Adrenal gland (tissue), 12 donors: ENCODE data around the gene DUSP2. TPM values are rescaled to one million over a fixed set of nuclear protein-coding genes. Genes with fewer than 3 reads are reported as not detected.

Experiments
- DNase-seq, 7 donors: peaks; one replicate each; pipeline ENCODE4 v3.0.0-alpha.2; 2019 to 2020
- H3K27ac ChIP-seq, 5 donors: fragments of 200-600 bp; sonication (generic) in 4 of 5; 1 replicate in 3 of 5; 2 replicates in 2 of 5; pipeline versions ENCODE4 v1.5.1 to v1.8.0; 2016 to 2020; ENCODE audit warnings: mild to moderate bottlenecking in 1 of 5
- H3K27me3 ChIP-seq: fragments of 200-600 bp; 2 replicates; pipeline ENCODE4 v1.8.0; 2021
- H3K36me3 ChIP-seq, 2 donors: fragments of 200-600 bp; replicated peaks in 1 of 2; 1 replicate in 1 of 2; 2 replicates in 1 of 2; pipeline versions ENCODE4 v1.5.1 to v1.8.0; 2018 to 2022
- H3K4me1 ChIP-seq, 2 donors: fragments of 200-600 bp; replicated peaks in 1 of 2; 1 replicate in 1 of 2; 2 replicates in 1 of 2; pipeline versions ENCODE4 v1.5.1 to v1.8.0; 2018 to 2021
- H3K4me3 ChIP-seq, 4 donors: fragments of 200-600 bp; sonication (generic) in 3 of 4; one replicate each; pipeline ENCODE4 v1.5.1; 2016 to 2018
- H3K9me3 ChIP-seq, 3 donors: fragments of 200-600 bp; sonication (generic) in 1 of 3; replicated peaks in 1 of 3; 1 replicate in 2 of 3; 2 replicates in 1 of 3; pipeline versions ENCODE4 v1.5.1 to v1.8.0; 2016 to 2021
- POLR2A ChIP-seq, 2 donors: fragments of 450-650 bp; IDR thresholded peaks; one replicate each; pipeline ENCODE4 v1.6.1; 2017; ENCODE audit warnings: antibody characterized with exemption in 2 of 2, mild to moderate bottlenecking in 2 of 2, moderate library complexity in 1 of 2
- WGBS, 4 donors: extraction: QIAGEN DNeasy Blood & Tissue Kit in 2 of 4; methylation state at CpG; one replicate each; pipeline versions ENCODE4 v1.1.5 to v1.1.7; 2013 to 2017; 5-methylcytosine and 5-hydroxymethylcytosine counted together
- intact Hi-C, 2 donors: fragments of 100-400 bp; cut with DNase I; formaldehyde crosslinking; loops; one replicate each; pipeline versions ENCODE4 v1.14.1 to v1.15.0; 2022 to 2023
- polyA plus RNA-seq, 3 donors: library from polyadenylated mRNA; stranded (reverse); fragments of 200-250 nt in 2 of 3; fragments of 350-450 nt in 1 of 3; fragmentation: Illumina TruSeq in 1 of 3; extraction: RNeasy Lipid Tissue Mini Kit (QIAGEN cat#74804) in 1 of 3; gene quantifications; one replicate each; pipeline ENCODE4 v1.2.3, GENCODE V29; 2013 to 2014
- total RNA-seq, 9 donors: library from RNA; depleted of rRNA in 4 of 9; stranded (reverse); fragments of >200 nt in 4 of 9; fragments of 120-200 nt in 1 of 9; fragmentation: NEBNext Ultra II Directional in 1 of 9; extraction: Animal tissue kit (Norgen Biotek cat#: 25700) in 1 of 9; gene quantifications; one replicate each; pipeline versions ENCODE4 v1.1.0 to v1.2.4, GENCODE V29; 2013 to 2023
- TF ChIP-seq, protein P1 (sequence below), 6 experiments: fragments of 450-650 bp in 4 of 6; fragments of 200-600 bp in 2 of 6; sonication (generic) in 1 of 6; IDR thresholded peaks; 1 replicate in 5 of 6; 2 replicates in 1 of 6; pipeline versions ENCODE4 v1.5.1 to v1.8.0; 2016 to 2021; ENCODE audit warnings: antibody characterized with exemption in 6 of 6, mild to moderate bottlenecking in 2 of 6, moderate library complexity in 1 of 6
- donor health status: healthy with polysubstance abuse.
- donor health status: Bipolar disorder and iron deficiency.
- donor health status: DM: yes; HTN: yes; CAD: no.
- donor health status: DM: no; HTN: no; CAD: no.
- donor health status: DM: no; HTN: no; CAD: no.
- donor health status: DM: yes; HTN: yes; CAD: no.

The DUSP2 gene
- total and polyA plus RNA-seq, 12 donors, result 0.48 to 4.7 (median 1.9) TPM

- 72 to 84% (median 82%) methylated on average over 6 to 7 of the region's 7 CpGs for whole genome bisulfite sequencing, 4 donors
- Histone ChIP-seq H3K9me3 (no peaks in the 10 kb centered on the region), H3K36me3 (no peaks in the 10 kb centered on the region), H3K27ac (peak overlapping the region in 2 of 5 donors; percentile 69 to 87), H3K4me3 (no peak overlapping the region), H3K4me1 (peaks cover 0 to 13% of the 10 kb centered on the region in 2 donors), H3K27me3 (peaks cover 4% of the 10 kb centered on the region)
- intact Hi-C loops, result no loop called here
- TF ChIP-seq, protein P1, sequence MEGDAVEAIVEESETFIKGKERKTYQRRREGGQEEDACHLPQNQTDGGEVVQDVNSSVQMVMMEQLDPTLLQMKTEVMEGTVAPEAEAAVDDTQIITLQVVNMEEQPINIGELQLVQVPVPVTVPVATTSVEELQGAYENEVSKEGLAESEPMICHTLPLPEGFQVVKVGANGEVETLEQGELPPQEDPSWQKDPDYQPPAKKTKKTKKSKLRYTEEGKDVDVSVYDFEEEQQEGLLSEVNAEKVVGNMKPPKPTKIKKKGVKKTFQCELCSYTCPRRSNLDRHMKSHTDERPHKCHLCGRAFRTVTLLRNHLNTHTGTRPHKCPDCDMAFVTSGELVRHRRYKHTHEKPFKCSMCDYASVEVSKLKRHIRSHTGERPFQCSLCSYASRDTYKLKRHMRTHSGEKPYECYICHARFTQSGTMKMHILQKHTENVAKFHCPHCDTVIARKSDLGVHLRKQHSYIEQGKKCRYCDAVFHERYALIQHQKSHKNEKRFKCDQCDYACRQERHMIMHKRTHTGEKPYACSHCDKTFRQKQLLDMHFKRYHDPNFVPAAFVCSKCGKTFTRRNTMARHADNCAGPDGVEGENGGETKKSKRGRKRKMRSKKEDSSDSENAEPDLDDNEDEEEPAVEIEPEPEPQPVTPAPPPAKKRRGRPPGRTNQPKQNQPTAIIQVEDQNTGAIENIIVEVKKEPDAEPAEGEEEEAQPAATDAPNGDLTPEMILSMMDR (IDR thresholded peaks at IDR 0.05), result no peak
- DNase-seq, result peak in 4 of 7 donors; percentile 0 to 31 (median 12)
Measured at GRCh38 chr2:96097951-96098823, 47.1 kb downstream of the DUSP2 start.

GRCh38 chr2:96097441-96097840 lies 47.8 kb downstream of the DUSP2 start:
- TF ChIP-seq POLR2A (IDR thresholded peaks at IDR 0.05), result no peak
- TF ChIP-seq, protein P1 (IDR thresholded peaks at IDR 0.05), result no peak
- Histone ChIP-seq H3K27me3 (peaks cover 4% of the 10 kb centered on the region), H3K36me3 (no peaks in the 10 kb centered on the region), H3K9me3 (no peaks in the 10 kb centered on the region), H3K27ac (no peak overlapping the region), H3K4me3 (no peak overlapping the region), H3K4me1 (peaks cover 0 to 13% of the 10 kb centered on the region in 2 donors)
- no peak for DNase-seq
- intact Hi-C loops, result no loop called here
- WGBS, 4 donors, result 86 to 90% (median 88%) methylated on average over 5 of the region's 5 CpGs

GRCh38 chr2:96095116-96095636 lies 50.1 kb downstream of the DUSP2 start:
- Histone ChIP-seq H3K27ac (no peak overlapping the region), H3K27me3 (peaks cover 4% of the 10 kb centered on the region), H3K36me3 (no peaks in the 10 kb centered on the region), H3K4me1 (peaks cover 0 to 13% of the 10 kb centered on the region in 2 donors), H3K9me3 (no peaks in the 10 kb centered on the region), H3K4me3 (no peak overlapping the region)
- TF ChIP-seq, protein P1 (IDR thresholded peaks at IDR 0.05), result no peak
- TF ChIP-seq POLR2A (IDR thresholded peaks at IDR 0.05), result no peak
- DNase-seq, result peak in 2 of 7 donors; percentile 15 to 31
- intact Hi-C loops, result no loop called here
- 75 to 83% (median 79%) methylated on average over 7 of the region's 7 CpGs for WGBS, 4 donors

DNA sequence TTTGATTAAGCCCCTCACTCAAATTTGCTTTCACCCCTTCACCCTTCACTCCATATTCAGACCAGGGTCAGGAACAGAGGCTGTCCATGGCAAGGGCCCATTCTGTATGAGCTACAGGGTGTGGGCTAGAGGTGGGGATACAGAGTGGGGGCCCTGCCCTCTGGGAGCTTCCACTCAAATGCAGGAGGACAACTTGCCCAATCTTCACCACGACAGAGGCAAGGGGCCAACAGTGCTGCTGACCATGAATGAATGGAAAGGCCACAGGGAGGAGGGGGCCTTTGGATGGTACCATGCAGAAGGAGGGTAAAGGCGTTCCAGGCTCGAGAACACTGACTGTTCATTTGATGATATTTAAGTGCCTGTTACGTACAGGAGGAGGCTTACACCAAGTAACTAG lies 51.7 kb downstream of the DUSP2 start:
- Histone ChIP-seq H3K9me3 (no peaks in the 10 kb centered on the region), H3K4me1 (peaks cover 0 to 5% of the 10 kb centered on the region in 2 donors), H3K27me3 (peaks cover 4% of the 10 kb centered on the region), H3K36me3 (no peaks in the 10 kb centered on the region), H3K4me3 (no peak overlapping the region), H3K27ac (no peak overlapping the region)
- DNase-seq, result peak in 1 of 7 donors; percentile 18
- intact Hi-C loops, result no loop called here
- TF ChIP-seq POLR2A (IDR thresholded peaks at IDR 0.05), result no peak
- TF ChIP-seq, protein P1 (IDR thresholded peaks at IDR 0.05), result no peak
- WGBS, 4 donors, result 90 to 98% (median 92%) methylated on average over 4 of the region's 4 CpGs

Other genes with a start within 250 kb of the DUSP2 start
- gene ANKRD36C, start 153.6 kb downstream of the DUSP2 start, total RNA-seq, result 10 to 100 TPM in 6 of 9 donors, 1 to 10 TPM in 3; 3.9 to 55.7 (median 10.9) TPM
- 1 to 10 TPM; 1.2 to 7.4 (median 2.8) TPM for gene ANKRD36C, start 153.6 kb downstream of the DUSP2 start, polyA plus RNA-seq
- 1 to 10 TPM in 6 of 9 donors, under 1 TPM in 3; 0.30 to 2.3 (median 1.4) TPM for gene GPAT2, start 110.5 kb downstream of the DUSP2 start, total RNA-seq
- gene GPAT2, start 110.5 kb downstream of the DUSP2 start, polyA plus RNA-seq, result 1 to 10 TPM in 2 of 3 donors, under 1 TPM in 1; 0.90 to 3.3 (median 1.2) TPM
- gene ADRA2B, start 28.9 kb downstream of the DUSP2 start, total RNA-seq, result 10 to 100 TPM in 1 of 9 donors, 1 to 10 TPM in 7, under 1 TPM in 1; 0.95 to 12.9 (median 3.6) TPM
- 1 to 10 TPM; 1.2 to 5.5 (median 2.0) TPM for gene ADRA2B, start 28.9 kb downstream of the DUSP2 start, polyA plus RNA-seq
- gene ASTL, start 6.9 kb downstream of the DUSP2 start, total RNA-seq, result not detected
- gene ASTL, start 6.9 kb downstream of the DUSP2 start, polyA plus RNA-seq, result not detected
- gene STARD7, start 63.4 kb upstream of the DUSP2 start, total RNA-seq, result 100 to 1,000 TPM; 135 to 209 (median 166) TPM
- gene STARD7, start 63.4 kb upstream of the DUSP2 start, polyA plus RNA-seq, result 100 to 1,000 TPM in 1 of 3 donors, 10 to 100 TPM in 2; 37.8 to 129 (median 45.9) TPM
- gene TMEM127, start 120.6 kb upstream of the DUSP2 start, total RNA-seq, result 10 to 100 TPM; 24.3 to 89.2 (median 66.7) TPM
- 10 to 100 TPM; 14.9 to 48.2 (median 14.9) TPM for gene TMEM127, start 120.6 kb upstream of the DUSP2 start, polyA plus RNA-seq
- gene CIAO1, start 120.8 kb upstream of the DUSP2 start, total RNA-seq, result 100 to 1,000 TPM in 7 of 9 donors, 10 to 100 TPM in 2; 92.5 to 237 (median 135) TPM
- gene CIAO1, start 120.8 kb upstream of the DUSP2 start, polyA plus RNA-seq, result 100 to 1,000 TPM in 1 of 3 donors, 10 to 100 TPM in 2; 52.5 to 137 (median 59.5) TPM
- gene SNRNP200, start 160.1 kb upstream of the DUSP2 start, total RNA-seq, result 100 to 1,000 TPM in 2 of 9 donors, 10 to 100 TPM in 7; 50.4 to 114 (median 95.4) TPM
- gene SNRNP200, start 160.1 kb upstream of the DUSP2 start, polyA plus RNA-seq, result 100 to 1,000 TPM in 2 of 3 donors, 10 to 100 TPM in 1; 80.9 to 117 (median 103) TPM
- 1 to 10 TPM in 5 of 9 donors, under 1 TPM in 3, not detected in 1; 0.32 to 3.8 (median 1.0) TPM for gene ITPRIPL1, start 179.9 kb upstream of the DUSP2 start, total RNA-seq
- under 1 TPM; 0.33 to 0.40 (median 0.40) TPM for gene ITPRIPL1, start 179.9 kb upstream of the DUSP2 start, polyA plus RNA-seq
- gene NCAPH, start 190.3 kb upstream of the DUSP2 start, total RNA-seq, result 1 to 10 TPM in 7 of 9 donors, under 1 TPM in 2; 0.60 to 8.4 (median 1.4) TPM
- 1 to 10 TPM in 1 of 3 donors, under 1 TPM in 2; 0.40 to 1.5 (median 0.51) TPM for gene NCAPH, start 190.3 kb upstream of the DUSP2 start, polyA plus RNA-seq